NCI-H2196 (cell line): ENCODE results near the gene RALBP1.

ENCODE experiments used
- DNase-seq: peaks from one replicate; lab custom pipeline; 2025; ENCODE audit not compliant: unreplicated experiment; lab: John Stamatoyannopoulos, UW

The RALBP1 gene

DNA sequence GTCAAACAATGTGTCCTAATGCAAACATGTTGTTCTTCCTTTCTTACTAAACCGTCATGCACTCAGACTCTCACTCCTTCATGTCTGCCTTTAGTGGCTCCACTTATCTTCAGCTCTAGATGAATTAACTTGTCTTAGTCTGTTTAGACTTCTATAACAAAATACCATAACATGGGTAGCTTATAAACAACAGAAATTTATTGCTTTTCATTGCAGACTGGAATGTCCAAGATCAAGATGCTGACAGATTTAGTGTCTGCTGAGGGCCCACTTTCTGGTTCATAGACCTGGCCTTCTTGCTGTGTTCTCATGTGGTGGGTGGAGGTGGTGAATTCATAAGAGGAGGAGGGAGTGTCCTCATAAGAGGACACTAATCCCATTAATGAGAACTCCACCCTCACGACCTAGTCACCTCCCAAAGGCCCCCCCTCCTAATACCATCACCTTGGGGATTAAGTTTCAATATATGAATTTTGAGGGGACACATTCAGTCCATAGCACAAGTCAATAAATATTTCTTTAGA lies 32.3 kb downstream of the RALBP1 start:
- no peak for DNase-seq

DNA sequence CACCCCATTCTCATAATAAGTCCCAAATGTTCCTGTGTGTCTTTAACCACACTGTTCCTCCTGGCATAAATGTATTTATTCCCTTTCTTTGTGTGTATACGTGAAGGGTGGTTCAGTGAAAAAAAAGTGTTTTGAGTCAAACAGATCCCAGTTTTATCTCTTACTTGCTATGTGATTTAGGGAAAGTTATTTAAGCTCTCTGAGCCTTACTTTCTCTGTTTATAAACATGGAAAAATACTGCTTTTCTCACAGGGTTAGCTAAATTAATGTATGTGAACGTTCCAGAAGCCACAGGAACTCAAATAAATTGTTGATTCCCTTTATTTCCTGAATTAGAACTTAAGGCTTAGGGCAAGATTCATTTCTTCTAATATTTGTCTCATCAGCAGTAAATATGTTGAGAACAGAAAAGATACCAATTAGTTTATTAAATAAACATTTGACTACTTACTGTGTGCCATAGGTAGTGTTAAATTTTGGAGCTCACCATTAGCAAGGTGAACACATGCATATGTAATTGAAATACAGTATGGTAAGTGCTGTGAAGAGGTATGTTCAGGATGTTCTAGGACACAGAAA lies 33.2 kb downstream of the RALBP1 start:
- DNase-seq: no peak

DNA sequence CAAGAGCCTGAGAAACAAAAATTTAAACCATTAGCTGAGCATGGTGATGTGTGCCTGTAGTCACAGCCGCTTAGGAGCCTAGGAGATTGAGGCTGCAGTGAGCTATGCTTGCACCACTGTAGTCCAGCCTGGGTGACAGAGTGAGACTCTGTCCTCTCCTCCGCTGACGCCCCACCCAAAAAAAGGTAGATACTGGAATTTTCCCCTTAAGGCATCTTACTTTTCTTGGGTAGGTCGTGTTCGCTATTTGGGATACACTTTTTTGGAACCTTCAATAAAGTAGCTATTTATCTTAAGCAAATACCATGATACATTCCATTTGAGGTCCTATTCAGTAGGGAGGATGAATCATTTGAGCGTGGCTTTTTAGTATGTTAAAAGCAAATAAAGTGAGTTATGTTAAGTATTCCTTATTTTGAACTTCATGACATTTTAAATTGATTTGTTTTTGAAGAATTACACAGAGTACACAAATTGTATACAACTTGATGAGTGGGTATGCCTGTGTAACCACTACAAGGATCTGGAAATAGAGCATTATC lies 38.7 kb downstream of the RALBP1 start:
- no peak for DNase-seq

DNA sequence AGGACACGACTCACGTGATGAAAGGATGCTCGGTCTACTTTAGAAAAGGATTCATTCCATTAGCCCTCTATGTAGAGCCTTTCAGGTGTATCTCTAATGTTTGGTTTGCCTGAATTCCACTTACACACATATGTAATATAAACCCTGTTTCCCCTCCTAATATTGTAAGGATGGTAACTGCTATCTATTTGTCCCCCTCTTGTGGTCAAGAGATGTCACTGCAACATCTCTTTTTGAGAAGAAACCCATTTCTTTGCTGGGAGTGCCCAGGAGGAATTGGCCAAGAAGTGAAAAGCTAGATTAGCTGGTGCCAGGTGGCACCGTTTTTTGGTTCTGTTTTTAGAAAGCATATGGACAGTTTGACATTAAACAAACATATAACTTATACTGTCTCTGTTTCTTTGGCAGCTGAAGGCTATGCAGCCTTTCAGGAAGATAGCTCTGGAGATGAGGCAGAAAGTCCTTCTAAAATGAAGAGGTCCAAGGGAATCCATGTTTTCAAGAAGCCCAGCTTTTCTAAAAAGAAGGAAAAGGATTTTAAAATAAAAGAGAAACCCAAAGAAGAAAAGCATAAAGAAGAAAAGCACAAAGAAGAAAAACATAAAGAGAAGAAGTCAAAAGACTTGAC lies 41.2 kb downstream of the RALBP1 start:
- DNase-seq: peak; percentile 70

DNA sequence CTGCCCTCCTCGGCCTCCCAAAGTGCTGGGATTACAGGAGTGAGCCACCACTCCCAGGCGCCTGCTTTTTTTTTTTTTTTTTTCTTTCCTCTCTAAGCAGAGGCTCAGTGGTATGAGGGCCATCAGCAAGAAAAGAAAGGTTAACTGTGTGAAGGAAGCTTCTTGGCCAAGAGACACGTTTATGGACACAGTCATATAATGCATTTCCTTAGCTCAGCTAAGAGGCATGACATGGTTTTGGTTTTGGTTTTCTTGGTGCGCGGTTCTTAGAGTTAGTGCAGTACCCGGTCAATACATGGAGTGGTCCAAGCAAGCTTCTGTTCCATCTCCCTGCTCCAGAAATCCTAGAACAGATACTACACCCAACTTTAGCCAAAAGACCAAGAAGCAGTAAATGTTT lies 42.6 kb downstream of the RALBP1 start:
- no peak for DNase-seq

DNA sequence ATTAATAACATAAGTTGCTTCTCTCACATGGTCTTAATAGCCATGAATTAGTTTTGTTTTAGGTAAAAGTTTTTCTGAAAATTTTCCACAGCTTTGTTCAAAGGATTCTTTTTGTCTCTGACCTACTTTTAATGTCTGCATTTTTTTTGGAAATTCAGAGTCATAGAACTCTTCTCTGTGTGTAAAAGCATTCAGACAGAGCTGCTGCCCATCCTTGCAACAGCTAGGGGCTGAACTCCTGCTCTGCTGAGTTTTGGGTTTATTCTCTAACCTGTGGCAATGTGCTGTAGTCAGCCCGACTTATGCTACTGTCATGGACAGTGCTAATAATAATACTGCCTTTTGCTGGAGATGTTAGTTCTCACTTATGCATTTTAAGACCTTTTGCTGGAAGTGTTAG lies 44.1 kb downstream of the RALBP1 start:
- DNase-seq: no peak

DNA sequence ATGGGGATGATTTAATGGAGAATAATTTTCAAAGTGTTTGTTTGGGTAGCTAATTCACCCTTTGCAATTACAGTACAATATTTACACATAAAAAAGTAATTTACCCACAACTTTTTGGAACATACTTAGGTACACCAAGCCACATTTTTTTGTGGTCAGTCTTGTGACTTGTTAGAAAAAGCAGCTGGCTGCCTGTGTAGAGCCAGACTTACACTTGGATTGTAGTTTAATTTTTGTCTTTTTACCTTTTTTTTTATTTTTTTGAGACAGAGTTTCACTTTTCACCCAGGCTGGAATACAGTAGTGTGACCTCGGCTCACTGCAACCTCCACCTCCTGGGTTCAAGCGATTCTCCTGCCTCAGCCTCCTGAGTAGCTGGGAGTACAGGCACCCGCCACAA lies 45.4 kb downstream of the RALBP1 start:
- no peak for DNase-seq

DNA sequence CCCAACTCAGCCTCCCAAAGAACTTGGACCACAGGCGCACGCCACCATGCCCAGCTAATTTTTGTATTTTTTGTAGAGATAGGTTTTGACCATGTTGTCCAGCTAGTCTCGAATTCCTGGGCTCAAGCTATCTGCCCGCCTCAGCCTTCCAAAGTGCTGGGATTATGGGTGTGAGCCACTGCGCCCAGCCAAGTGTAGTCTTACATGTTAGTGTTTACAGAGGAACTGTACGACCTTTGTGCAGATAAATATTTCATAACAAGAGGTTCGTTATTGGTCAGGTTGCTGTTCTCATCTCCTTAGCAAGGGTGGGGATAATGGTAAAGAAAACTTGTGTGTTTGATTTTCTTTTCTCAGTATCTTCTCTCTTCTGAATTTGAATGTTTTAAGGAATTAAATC lies 46.5 kb downstream of the RALBP1 start:
- no peak for DNase-seq

DNA sequence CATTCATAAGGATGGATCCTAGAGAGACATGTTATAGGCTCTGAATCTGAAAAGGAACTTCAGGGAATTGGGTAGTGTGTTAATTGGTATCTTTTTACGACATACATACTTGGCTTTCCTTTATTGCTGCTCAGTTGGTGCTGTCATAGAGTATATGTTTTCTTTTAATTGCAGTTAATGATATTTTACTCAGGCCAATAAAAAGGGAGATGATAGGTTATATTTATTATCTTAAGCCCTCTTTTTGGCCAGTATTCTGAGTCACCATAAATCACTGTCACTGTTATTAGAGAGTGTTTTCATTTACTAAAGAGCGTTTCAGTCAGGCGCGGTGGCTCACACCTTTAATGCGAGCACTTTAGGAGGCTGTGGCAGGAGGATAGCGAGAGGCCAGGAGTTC lies 47.6 kb downstream of the RALBP1 start:
- DNase-seq: no peak

DNA sequence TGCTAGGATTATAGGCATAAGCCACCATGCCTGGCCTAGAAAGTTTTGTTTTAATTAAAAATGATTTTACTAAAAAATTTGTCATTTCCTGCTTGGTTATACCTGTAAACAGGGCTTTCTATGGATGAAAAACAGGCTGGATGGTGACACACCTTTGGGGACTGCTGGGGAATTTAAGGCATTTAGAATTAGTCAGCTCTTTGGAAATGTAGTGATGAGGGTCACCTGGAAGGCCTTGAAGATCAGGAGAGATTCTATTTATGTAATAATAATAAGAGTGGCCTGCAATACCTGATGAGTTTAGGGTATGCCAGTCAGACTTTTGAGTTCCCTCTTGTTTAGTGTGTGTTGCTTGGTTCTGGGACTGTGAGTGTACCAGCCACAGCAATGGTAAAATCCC lies 51.1 kb downstream of the RALBP1 start:
- DNase-seq: no peak

DNA sequence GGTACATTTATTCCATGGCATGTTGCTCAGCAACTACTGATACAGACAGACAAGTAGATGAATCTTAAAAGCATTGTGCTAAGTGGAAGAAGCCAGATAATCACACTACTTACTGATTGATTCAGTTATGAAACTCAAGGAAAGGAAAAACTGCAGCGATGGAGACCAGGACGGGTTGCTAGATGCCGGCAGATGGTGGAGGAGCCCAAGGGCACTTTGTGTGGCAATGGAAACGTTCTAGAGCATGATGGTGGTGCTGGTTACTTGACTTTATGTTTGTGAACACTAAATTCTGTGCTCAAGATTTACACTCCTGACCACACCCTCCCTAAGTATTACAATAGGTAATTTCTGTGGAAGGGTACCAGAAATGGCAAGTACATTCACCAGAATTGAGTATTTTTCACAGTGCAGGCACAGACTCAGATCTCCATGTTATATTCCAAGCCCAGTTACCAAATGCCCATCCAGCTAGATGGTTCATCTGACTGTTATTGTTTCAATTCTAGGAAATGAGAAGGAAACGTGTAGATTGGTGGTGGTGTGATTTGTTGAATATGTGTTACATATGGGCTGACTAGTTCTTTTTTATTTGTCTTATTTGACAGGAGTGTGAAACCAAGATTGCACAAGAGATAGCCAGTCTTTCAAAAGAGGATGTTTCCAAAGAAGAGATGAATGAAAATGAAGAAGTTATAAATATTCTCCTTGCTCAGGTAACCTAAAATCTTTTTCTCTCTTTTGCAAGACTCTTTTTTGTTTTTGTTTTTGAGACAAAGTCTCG lies 55.1 kb downstream of the RALBP1 start:
- no peak for DNase-seq

DNA sequence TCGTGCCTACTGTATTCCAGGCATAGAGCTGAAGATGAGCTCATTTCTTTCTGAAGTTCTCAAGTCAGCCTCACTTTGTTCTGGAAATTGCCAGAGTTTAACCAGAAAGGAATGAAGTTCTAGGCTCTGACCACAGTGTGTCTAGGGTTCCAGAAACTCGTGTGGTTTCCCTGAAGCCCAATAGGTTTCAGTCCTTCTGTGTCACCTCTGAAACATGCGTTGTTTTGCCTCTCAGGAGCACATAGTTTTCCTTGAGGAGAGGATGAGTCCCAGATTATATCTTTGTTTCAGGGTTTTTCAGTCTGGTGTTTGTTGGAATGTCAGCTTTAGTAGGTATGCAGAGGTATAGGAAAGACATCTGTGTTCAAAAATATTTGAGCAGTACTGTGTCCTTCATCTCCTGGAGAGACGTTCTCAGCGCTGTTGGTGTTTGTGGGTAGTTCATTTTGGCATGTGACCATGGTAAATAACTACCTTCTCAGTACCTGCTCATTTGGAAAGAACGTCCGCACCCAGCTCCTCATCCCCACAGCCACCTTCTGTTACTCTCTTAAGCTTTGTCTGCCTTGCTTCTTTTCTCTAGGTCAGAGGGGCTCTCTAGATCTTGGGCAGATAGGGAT lies 56.6 kb downstream of the RALBP1 start:
- DNase-seq: no peak

DNA sequence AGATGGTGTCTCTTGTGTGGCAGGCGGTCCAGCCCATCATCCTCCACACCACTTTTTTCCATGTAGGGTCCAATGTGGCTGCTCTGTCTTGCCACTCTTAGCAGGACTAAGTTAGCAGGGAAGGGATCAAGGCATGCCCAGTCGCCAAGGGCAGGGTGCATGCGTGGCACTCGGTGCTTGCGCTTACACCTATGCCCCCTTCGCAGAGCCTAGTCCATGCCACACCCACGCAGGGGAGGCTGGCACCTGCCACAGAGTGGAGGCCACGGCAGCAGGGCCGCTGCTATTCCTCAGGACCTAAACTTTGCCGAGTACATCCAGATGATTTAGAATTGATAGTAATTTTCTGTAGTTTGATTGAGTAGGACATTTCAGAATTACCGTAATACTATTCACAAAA lies 59.5 kb downstream of the RALBP1 start:
- DNase-seq: no peak

DNA sequence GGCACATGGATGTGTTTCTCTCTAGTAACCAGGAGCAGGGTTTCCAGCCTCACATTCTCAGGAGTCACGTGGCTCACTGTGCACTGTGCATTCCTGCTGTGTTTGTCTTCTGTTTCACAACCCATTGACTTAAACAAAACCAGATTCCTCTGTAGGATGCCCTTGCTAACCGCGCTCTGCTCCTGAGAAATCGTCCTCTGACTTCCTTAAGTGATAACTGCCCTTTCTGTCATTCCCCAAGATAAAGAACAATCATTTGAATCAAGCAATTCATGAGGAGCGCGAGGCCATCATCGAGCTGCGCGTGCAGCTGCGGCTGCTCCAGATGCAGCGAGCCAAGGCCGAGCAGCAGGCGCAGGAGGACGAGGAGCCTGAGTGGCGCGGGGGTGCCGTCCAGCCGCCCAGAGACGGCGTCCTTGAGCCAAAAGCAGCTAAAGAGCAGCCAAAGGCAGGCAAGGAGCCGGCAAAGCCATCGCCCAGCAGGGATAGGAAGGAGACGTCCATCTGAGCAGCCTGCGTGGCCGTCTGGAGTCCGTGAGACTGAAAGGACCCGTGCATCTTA lies 60.2 kb downstream of the RALBP1 start:
- DNase-seq: no peak

DNA sequence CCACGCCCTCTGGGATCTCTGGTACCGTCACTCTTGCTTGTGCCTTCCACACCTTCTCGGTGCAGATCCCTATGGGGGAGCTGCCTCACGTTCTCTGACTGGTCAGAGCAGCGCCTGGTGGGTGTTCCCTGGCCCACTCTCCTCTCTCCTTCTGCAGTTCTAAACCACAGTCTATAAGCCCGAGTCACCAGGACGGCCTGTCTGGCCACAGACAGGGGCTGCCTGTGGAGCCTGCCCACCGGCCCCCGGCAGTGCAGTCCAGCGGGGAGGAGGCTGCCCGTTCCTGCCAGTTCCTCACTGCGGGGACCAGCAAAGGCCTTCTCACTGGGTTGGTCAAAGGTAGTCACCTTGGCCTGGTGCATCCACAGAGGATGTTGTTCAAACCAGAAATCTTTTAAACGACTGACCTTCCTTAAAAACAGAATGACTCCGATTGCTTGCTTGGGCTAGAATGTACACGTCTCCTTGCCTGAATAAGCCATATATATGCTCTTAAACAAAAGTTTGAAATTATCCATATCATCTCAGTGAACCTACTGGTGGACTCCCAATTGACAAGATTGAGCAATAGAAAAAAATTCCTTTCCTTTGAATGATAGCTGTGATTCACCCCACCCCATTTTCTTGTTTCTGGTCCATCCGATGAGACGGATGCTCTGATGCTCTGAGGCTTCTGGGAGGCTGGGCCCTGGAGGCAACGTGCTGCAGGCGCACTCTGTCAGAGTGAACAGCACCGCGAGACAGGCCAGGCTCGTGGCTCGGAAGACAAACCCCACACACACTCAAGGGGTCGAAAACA lies 61.2 kb downstream of the RALBP1 start:
- no peak for DNase-seq

DNA sequence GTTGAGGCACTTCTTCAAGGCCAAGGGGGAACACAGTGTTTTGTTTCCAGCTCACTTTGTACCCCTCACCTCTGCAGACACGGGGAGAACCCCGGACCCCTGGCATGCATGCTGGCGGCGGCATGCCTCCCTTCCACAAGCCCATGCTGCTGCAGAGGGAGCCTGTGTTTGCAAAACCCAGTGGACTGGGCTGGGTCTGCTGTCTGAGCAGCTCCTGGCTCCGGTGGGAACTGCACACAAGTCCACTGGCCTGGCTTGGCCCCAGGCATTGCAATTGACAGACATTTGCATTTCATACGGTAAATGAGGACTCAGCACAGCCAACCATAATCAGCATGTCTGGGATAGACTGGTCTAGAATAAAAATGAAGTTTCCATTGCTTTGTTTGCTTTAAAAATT lies 62.4 kb downstream of the RALBP1 start:
- DNase-seq: no peak

DNA sequence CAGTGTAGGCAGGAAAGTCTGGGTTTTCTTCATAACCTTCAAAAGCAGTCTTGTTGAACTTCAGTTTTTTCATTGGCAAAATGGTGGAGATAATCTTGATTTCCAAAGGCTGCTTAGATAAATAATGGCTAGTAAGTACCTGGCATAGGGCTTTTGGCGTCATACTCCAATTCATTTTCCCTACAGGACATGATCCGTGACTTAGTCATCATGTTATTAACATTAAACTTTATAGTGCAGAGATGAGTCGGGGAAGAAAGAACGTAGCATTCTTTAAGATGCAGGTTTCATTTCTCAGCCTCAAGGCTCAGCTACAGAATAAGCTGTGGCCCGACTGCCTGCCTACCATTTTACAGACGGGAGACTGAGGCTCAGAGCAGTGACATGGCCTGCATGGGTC lies 64.0 kb downstream of the RALBP1 start:
- DNase-seq: no peak

DNA sequence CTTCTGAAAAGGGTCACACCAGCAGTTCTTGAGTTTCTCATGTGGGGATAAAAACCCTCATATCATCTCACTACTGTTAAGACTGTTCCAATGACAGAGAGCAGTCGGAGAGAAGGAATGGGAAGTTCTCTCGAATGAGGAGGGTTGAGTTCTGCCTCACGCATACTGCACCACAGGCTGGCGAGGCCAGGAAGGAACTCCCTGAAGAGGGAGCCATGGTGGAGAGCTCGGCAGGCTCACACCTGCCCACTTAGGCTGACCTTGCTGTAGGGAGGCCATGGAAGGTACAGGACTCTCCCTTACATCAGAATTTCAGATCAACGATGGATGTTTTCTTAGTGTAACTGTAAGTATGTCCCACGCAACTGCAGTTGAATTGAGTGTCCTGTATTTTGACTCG lies 64.6 kb downstream of the RALBP1 start:
- DNase-seq: no peak

DNA sequence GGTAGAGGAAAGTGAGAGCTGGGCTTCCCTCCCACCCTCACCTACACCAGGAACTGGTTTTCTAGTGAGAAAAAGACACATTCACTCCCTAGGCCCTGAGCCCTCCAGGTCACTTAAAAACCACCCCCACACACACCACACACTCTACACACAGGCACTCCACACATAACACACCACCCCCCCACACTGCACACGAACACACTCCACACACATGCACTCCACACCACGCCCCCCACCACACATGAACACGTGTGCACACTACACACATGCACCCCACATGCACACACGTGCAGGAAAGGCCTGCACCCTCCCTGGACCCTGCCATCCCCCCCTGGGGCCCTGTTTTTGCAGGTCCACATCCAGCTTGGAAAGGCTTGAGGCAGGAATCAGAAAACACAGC lies 67.6 kb downstream of the RALBP1 start:
- DNase-seq: no peak

DNA sequence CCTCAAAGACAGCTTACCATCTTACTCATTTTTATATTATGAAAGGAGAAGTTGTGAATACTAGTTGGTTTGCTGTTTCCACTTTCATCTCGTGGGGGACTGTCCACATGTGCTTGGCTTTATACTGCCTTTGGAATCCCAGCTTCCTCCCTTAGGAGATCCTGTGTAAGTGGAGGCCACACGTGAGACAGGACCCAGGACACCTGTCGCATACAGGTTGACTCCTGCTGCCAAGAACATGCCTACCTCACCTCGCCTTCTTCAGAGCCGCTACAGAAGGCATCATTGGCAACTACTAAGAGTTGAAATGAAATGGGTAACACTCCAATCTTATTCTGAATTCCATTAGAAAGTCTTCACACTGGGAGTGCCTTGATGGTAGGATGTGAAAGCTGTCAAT lies 69.7 kb downstream of the RALBP1 start:
- DNase-seq: no peak

DNA sequence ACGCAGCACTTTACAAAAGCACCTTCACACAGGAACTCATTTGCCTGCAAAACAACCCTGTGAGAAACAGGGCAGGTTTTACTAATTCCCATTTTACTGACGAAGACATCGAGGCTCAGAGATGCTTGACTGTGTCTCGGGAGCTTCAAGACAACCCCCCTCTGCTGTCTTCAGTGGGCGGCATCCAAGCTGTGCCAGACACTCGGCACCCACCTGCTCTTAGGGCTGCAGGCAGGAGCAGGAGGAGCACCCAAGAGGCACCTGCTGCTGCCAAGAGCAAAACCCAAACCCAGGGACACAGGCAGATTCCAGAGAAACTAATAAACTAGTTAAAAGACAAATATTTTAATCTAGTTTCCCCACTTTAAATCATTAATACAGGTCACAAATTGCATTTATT lies 71.2 kb downstream of the RALBP1 start:
- DNase-seq: no peak
